ENCODE data around the gene NCK1. TPM values are rescaled to one million over a fixed set of nuclear protein-coding genes. Genes with fewer than 3 reads are reported as not detected.
"Not testable (repeated sequence)": the region's sequence is repeated elsewhere in the genome, so short reads cannot be mapped to it uniquely, and the experiment has no call there.

NCK1 gene
- total and polyA plus RNA-seq, 2 experiments from 2014 or later: 25.1 to 47.7 TPM

DNA sequence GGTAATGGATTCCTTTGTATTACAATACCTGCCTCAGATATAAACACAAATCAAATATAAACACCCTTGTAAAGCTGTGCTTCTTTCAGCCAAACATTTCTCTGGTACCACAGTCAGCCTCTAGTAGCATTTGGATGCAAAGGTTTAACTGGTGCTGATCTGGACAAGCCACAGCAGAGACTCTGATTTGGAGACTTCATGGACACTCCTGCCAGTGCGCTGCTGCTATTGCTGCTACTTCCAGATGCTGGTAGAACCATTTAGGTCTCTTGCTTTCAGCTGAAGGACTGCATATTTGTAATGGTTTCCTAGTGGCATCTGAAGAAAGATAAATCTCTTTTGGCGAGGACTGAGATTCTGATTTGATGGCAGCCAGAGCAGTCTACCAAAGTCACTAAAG lies 36.9 kb downstream of the NCK1 start:
- H3K9me3 ChIP-seq (ENCODE audit: low read depth): no peaks in the 10 kb centered on the region
- H3K4me1 ChIP-seq (ENCODE audit: insufficient read depth): peaks cover 2% of the 10 kb centered on the region
- H3K4me3 ChIP-seq: no peak overlapping the region
- TF ChIP-seq EZH2 (IDR thresholded peaks at IDR 0.05; ENCODE audit: borderline replicate concordance) (no peak), EZH2phosphoT487 (IDR thresholded peaks at IDR 0.05; ENCODE audit: low read depth, severe bottlenecking, unreplicated experiment) (no peak)
- TF ChIP-seq, protein P1, sequence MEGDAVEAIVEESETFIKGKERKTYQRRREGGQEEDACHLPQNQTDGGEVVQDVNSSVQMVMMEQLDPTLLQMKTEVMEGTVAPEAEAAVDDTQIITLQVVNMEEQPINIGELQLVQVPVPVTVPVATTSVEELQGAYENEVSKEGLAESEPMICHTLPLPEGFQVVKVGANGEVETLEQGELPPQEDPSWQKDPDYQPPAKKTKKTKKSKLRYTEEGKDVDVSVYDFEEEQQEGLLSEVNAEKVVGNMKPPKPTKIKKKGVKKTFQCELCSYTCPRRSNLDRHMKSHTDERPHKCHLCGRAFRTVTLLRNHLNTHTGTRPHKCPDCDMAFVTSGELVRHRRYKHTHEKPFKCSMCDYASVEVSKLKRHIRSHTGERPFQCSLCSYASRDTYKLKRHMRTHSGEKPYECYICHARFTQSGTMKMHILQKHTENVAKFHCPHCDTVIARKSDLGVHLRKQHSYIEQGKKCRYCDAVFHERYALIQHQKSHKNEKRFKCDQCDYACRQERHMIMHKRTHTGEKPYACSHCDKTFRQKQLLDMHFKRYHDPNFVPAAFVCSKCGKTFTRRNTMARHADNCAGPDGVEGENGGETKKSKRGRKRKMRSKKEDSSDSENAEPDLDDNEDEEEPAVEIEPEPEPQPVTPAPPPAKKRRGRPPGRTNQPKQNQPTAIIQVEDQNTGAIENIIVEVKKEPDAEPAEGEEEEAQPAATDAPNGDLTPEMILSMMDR (IDR thresholded peaks at IDR 0.05; ENCODE audit: poor library complexity): no peak
- H3K4me2 ChIP-seq: no peak overlapping the region
- no peak overlapping the region for H2AFZ ChIP-seq
- no peaks in the 10 kb centered on the region for H3K9me2 ChIP-seq (replicated peaks; ENCODE audit: insufficient read depth)
- WGBS (ENCODE audit: low lambda C conversion rate, missing lambda C conversion rate): 79% methylated on average over 2 of the region's 2 CpGs
- DNase-seq (ENCODE audit: low spot score): peak; percentile 7
- H3K36me3 ChIP-seq (replicated peaks; ENCODE audit: insufficient read depth, low read depth): no peaks in the 10 kb centered on the region
- peaks cover 80% of the 10 kb centered on the region for H3K79me2 ChIP-seq
- peaks cover 8% of the 10 kb centered on the region for H4K20me1 ChIP-seq (ENCODE audit: insufficient read depth, poor library complexity, severe bottlenecking)
- peak overlapping the region; percentile 20 for H3K27ac ChIP-seq
- no peaks in the 10 kb centered on the region for H3K27me3 ChIP-seq

DNA sequence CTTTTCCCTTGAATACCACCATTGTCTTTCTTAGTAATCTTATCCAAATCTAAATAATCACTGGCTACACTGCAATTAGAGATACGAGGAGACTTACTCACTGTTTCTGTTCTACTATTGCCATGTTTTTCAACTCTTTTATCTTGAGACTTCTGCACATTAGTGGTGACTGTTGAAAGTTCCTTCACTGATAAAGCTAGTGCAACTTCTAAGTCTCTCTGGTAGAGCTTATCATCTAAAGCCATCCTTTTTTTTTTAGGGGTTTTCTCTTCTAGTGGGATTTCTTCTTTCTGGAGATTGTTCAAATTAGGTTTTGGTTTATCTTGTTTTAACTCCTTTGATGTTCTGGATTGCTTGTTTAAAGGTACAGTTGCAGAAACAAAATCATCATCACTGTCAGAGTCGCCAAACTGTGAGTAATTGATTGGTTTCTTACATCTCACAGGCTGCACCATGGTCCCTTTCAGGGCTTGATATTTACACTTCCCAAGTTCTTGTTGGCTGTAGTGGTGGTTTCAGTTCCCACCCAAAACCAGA lies 37.7 kb downstream of the NCK1 start:
- H3K9me3 ChIP-seq (ENCODE audit: low read depth): no peaks in the 10 kb centered on the region
- no peaks in the 10 kb centered on the region for H3K36me3 ChIP-seq (replicated peaks; ENCODE audit: insufficient read depth, low read depth)
- DNase-seq (ENCODE audit: low spot score): no peak
- no peaks in the 10 kb centered on the region for H3K4me1 ChIP-seq (ENCODE audit: insufficient read depth)
- H3K79me2 ChIP-seq: peaks cover 80% of the 10 kb centered on the region
- H3K9me2 ChIP-seq (replicated peaks; ENCODE audit: insufficient read depth): no peaks in the 10 kb centered on the region
- WGBS (ENCODE audit: low lambda C conversion rate, missing lambda C conversion rate): 30% methylated on average over 2 of the region's 2 CpGs
- no peak overlapping the region for H3K4me3 ChIP-seq
- no peak overlapping the region for H3K27ac ChIP-seq
- TF ChIP-seq EZH2 (IDR thresholded peaks at IDR 0.05; ENCODE audit: borderline replicate concordance): no peak
- no peak overlapping the region for H2AFZ ChIP-seq
- H3K27me3 ChIP-seq: no peaks in the 10 kb centered on the region
- H4K20me1 ChIP-seq (ENCODE audit: insufficient read depth, poor library complexity, severe bottlenecking): peaks cover 4% of the 10 kb centered on the region
- H3K4me2 ChIP-seq: peak overlapping the region; percentile 37

DNA sequence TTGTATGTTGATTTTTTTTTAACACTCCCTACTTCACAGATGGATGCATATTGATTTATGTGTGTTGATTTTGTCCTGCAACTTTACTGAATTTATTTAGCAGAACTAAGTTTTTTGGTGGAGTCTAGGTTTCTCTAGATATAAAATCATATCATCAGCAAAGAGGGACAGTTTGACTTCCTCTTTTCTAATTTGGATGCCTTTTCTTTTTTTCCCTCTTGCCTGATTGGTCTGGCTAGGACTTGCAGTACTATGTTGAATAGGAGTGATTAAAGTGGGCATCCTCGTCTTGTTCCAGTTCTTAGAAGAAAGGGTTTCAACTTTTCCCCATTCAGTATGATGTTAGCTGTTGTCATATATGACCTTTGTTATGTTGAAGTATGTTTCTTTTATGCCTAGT lies 38.7 kb downstream of the NCK1 start:
- H3K36me3 ChIP-seq (replicated peaks; ENCODE audit: insufficient read depth, low read depth); H3K4me2 ChIP-seq; H3K27me3 ChIP-seq; H2AFZ ChIP-seq; H3K4me1 ChIP-seq (ENCODE audit: insufficient read depth); H3K4me3 ChIP-seq; H3K9me3 ChIP-seq (ENCODE audit: low read depth); H4K20me1 ChIP-seq (ENCODE audit: insufficient read depth, poor library complexity, severe bottlenecking); DNase-seq (ENCODE audit: low spot score); H3K9me2 ChIP-seq (replicated peaks; ENCODE audit: insufficient read depth); H3K27ac ChIP-seq: not testable (repeated sequence)
- 91% methylated on average over 1 of the region's 1 CpG for WGBS (ENCODE audit: low lambda C conversion rate, missing lambda C conversion rate)
- peaks cover 80% of the 10 kb centered on the region for H3K79me2 ChIP-seq

DNA sequence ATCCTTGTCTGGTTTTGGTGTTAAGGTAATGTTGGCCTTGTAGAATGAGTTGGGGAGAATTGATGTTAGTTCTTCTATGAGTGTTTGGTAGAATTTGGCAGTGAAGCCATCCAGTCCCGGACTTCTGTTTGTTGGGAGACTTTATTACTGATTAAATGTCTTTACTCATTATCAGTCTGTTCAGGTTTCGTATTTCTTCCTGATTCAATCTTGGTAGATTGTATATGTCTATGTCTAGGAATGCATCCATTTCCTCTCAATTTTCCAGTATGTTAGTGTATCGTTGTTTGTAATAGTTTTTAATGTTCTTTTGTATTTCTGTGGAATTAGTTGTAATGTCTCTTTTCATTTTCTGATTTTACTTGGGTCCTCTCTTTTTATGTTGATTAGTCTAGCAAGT lies 39.4 kb downstream of the NCK1 start:
- no peak for TF ChIP-seq EZH2phosphoT487 (IDR thresholded peaks at IDR 0.05; ENCODE audit: low read depth, severe bottlenecking, unreplicated experiment)
- Histone ChIP-seq H3K4me2 (no peak overlapping the region), H3K27ac (no peak overlapping the region), H2AFZ (no peak overlapping the region), H3K9me3 (ENCODE audit: low read depth) (no peaks in the 10 kb centered on the region), H3K4me3 (no peak overlapping the region), H3K79me2 (peaks cover 80% of the 10 kb centered on the region), H3K27me3 (no peaks in the 10 kb centered on the region), H3K9me2 (replicated peaks; ENCODE audit: insufficient read depth) (no peaks in the 10 kb centered on the region), H3K36me3 (replicated peaks; ENCODE audit: insufficient read depth, low read depth) (no peaks in the 10 kb centered on the region), H4K20me1 (ENCODE audit: insufficient read depth, poor library complexity, severe bottlenecking) (peaks cover 6% of the 10 kb centered on the region), H3K4me1 (ENCODE audit: insufficient read depth) (no peaks in the 10 kb centered on the region)
- 89% methylated on average over 3 of the region's 3 CpGs for WGBS (ENCODE audit: low lambda C conversion rate, missing lambda C conversion rate)
- no peak for DNase-seq (ENCODE audit: low spot score)

DNA sequence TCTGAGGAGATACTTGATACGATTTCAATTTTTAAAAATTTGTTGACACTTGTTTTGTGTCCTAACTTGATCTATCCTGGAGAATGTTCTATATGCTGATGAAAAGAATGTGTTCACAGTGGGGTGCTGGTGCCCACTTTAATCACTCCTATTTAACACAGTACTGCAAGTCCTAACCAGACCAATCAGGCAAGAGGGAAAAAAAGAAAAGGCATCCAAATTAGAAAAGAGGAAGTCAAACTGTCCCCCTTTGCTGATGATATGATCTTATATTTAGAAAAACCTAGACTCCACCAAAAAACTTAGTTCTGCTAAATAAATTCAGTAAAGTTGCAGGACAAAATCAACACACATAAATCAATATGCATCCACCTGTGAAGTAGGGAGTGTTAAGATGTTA lies 40.5 kb downstream of the NCK1 start:
- H3K27me3 ChIP-seq; H2AFZ ChIP-seq; DNase-seq (ENCODE audit: low spot score); H3K27ac ChIP-seq; H3K4me1 ChIP-seq (ENCODE audit: insufficient read depth); H3K4me2 ChIP-seq; H3K9me2 ChIP-seq (replicated peaks; ENCODE audit: insufficient read depth); H3K9me3 ChIP-seq (ENCODE audit: low read depth); H3K36me3 ChIP-seq (replicated peaks; ENCODE audit: insufficient read depth, low read depth); H3K4me3 ChIP-seq: not testable (repeated sequence)
- 76% methylated on average over 1 of the region's 1 CpG for WGBS (ENCODE audit: low lambda C conversion rate, missing lambda C conversion rate)
- peaks cover 13% of the 10 kb centered on the region for H4K20me1 ChIP-seq (ENCODE audit: insufficient read depth, poor library complexity, severe bottlenecking)
- H3K79me2 ChIP-seq: peaks cover 80% of the 10 kb centered on the region

All from hepatocyte (in vitro differentiated cells).